ENCODE results near the gene CHMP4A.

GRCh38 chr14:24228902-24229301, 15.6 kb upstream of the CHMP4A start:
- TF ChIP-seq, protein P1, sequence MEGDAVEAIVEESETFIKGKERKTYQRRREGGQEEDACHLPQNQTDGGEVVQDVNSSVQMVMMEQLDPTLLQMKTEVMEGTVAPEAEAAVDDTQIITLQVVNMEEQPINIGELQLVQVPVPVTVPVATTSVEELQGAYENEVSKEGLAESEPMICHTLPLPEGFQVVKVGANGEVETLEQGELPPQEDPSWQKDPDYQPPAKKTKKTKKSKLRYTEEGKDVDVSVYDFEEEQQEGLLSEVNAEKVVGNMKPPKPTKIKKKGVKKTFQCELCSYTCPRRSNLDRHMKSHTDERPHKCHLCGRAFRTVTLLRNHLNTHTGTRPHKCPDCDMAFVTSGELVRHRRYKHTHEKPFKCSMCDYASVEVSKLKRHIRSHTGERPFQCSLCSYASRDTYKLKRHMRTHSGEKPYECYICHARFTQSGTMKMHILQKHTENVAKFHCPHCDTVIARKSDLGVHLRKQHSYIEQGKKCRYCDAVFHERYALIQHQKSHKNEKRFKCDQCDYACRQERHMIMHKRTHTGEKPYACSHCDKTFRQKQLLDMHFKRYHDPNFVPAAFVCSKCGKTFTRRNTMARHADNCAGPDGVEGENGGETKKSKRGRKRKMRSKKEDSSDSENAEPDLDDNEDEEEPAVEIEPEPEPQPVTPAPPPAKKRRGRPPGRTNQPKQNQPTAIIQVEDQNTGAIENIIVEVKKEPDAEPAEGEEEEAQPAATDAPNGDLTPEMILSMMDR (IDR thresholded peaks at IDR 0.05): no peak
- TF ChIP-seq POLR2A (IDR thresholded peaks at IDR 0.05) (no peak), POLR2AphosphoS5 (IDR thresholded peaks at IDR 0.05; ENCODE audit: insufficient read depth in 1 of 2, low read depth in 1 of 2) (no peak)

All from vagina (tissue), 2 donors.